VCaP (cell line): ENCODE data around the gene MCTP1.

Experiments used
- H3K27ac ChIP-seq: fragments of 450-650 bp; 2 replicates; pipeline ENCODE4 v1.5.1; 2017
- CTCF ChIP-seq: fragments of 450-650 bp; conservative IDR thresholded peaks from 2 replicates; pipeline ENCODE4 v1.5.1; 2017; ENCODE audit warnings: mild to moderate bottlenecking, moderate library complexity

MCTP1 gene

GRCh38 chr5:95251185-95251584 lies 33.7 kb downstream of the MCTP1 start:
- no peak for TF ChIP-seq CTCF
- no peak overlapping the region for H3K27ac ChIP-seq

GRCh38 chr5:95244479-95244878 lies 40.4 kb downstream of the MCTP1 start:
- no peak overlapping the region for H3K27ac ChIP-seq
- no peak for TF ChIP-seq CTCF

DNA sequence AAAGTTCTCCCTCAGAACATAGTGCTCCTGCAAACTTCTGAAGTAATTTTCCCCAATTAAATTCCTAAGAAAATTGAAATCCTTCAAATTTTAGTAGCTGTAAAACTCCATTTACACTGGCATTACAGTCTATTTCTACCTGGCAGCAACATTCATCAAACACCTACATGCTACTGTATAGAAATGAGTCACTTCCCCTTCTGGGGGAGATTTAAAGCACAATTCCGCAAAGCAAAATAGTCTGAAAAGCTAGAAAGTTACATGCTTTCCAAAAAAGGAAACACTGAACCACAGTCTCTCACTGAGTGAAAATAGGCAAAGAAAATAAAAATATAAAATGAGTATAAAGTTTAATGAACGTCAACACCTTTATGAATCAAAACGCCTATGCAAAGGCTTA lies 43.3 kb downstream of the MCTP1 start:
- H3K27ac ChIP-seq = no peak overlapping the region
- no peak for TF ChIP-seq CTCF

DNA sequence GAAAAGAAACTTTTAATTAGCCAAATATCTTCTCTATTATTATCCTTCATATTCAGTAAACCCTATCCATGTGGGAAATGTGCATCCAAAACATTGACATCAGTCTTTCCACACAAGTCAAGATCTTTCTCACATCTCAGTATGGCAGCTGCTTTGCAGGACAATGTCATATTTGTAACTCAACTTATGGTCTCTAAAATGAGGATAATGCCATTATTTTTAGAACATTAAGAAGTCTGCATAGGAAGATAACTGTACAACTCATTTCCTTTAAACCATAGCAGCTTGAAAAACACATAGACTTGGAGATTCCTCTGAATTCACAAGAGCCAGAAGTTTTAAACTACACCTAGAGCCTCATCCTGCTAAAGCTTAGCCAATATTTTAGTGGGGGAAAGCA lies 43.7 kb downstream of the MCTP1 start:
- H3K27ac ChIP-seq = no peak overlapping the region
- no peak for TF ChIP-seq CTCF

GRCh38 chr5:95238560-95239325 lies 46.2 kb downstream of the MCTP1 start:
- no peak overlapping the region for H3K27ac ChIP-seq
- peak; percentile 85 for TF ChIP-seq CTCF

DNA sequence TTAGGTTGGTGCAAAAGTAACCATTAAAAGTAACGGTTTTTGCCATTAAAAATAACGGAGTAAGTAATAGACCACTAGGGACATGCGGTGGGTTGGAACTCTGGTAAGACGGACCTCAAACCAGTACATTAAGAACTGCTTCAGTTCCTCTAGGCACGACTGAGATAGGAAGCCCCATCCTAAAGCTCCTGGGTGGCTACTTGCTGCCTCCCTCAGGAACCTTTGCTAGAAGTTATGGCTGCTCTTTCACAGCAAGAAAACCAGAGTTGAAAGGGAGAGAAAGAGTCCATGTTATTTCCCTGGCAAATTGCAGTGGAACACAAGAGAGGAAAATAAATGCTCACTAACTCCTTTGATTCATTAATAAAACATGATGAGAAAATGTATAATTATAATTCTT lies 47.6 kb downstream of the MCTP1 start:
- TF ChIP-seq CTCF = peak; percentile 58
- no peak overlapping the region for H3K27ac ChIP-seq

- no peak for TF ChIP-seq CTCF
Measured at GRCh38 chr5:95235439-95235982, 49.4 kb downstream of the MCTP1 start.

More at GRCh38 chr5:95235439-95235982, 49.4 kb downstream of the MCTP1 start:
- no peak overlapping the region for H3K27ac ChIP-seq
